Skeletal muscle tissue (tissue), 4 donors: ENCODE results near the gene SERINC4. TPM values are rescaled to one million over a fixed set of nuclear protein-coding genes. Genes with fewer than 3 reads are reported as not detected.
A peak's percentile ranks its signal among the peaks of the same experiment; 100 is the strongest.

Experiments
- H3K27ac ChIP-seq: one replicate; pipeline ENCODE4 v1.7.0; 2013; ENCODE audit warnings: mild to moderate bottlenecking, low read depth, low read length, inconsistent platforms
- H3K27me3 ChIP-seq, 3 donors: one replicate each; pipeline ENCODE4 v1.7.0; 2013; ENCODE audit warnings: low read length in 3 of 3; ENCODE audit not compliant: control insufficient read depth in 3 of 3, insufficient read depth in 3 of 3
- H3K36me3 ChIP-seq, 3 donors: one replicate each; pipeline ENCODE4 v1.7.0; 2013; ENCODE audit warnings: low read length in 3 of 3; ENCODE audit not compliant: control insufficient read depth in 3 of 3, insufficient read depth in 3 of 3
- H3K4me1 ChIP-seq, 3 donors: one replicate each; pipeline ENCODE4 v1.7.0; 2013; ENCODE audit warnings: low read length in 3 of 3, mild to moderate bottlenecking in 3 of 3; ENCODE audit not compliant: control insufficient read depth in 3 of 3, insufficient read depth in 3 of 3
- H3K4me3 ChIP-seq, 3 donors: one replicate each; pipeline ENCODE4 v1.7.0; 2013; ENCODE audit warnings: low read length in 3 of 3
- H3K9ac ChIP-seq, 3 donors: one replicate each; pipeline ENCODE4 v1.7.0; 2013; ENCODE audit warnings: low read length in 3 of 3, mild to moderate bottlenecking in 3 of 3, moderate library complexity in 2 of 3, low read depth in 1 of 3
- H3K9me3 ChIP-seq, 3 donors: one replicate each; pipeline ENCODE4 v1.7.0; 2013; ENCODE audit warnings: low read length in 3 of 3; ENCODE audit not compliant: control insufficient read depth in 3 of 3
- total RNA-seq: library from RNA; depleted of rRNA; stranded (reverse); fragments of >200 nt; gene quantifications from one replicate; pipeline ENCODE4 v1.2.3, GENCODE V29; 2014
- donor health status: Osteomylitis.

The SERINC4 gene
- total RNA-seq, 1 donor from 2014 or later = under 0.01 TPM

DNA sequence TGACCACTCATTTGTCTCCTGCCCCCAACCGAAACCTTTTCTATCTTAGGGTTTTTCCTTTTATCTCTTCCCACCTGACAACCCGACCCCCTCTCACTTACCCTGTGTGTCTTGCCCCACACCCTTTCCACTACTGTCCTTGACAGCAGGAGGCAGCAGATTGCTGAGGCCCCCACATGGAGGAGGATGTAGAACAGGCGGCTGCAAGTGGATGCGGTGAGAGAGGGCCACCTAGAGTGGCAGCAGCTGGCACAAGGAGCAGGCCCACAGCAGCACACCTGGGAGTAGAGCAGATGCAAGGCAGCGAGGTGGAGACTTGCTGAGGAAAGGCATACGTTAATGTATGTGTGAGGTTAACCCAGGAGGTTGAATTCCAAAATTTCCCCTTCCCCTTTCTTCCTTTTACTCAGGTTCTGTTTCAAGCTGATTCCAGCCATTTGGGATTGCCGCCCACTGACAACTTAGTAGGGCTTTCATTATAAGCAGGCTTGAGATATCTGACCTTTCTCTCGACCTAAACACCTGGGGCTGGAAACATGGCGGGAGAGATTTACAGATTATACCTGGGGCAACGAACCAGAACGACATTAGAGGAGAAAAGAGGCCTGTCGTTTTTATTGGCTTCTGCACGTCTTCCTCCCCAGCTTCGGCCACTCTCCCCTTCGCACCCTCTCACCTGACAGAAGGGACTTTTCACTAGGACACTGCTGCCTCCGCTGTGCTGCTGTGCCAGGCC, 643 bp downstream of the SERINC4 start:
- peaks cover 48 to 59% (median 53%) of the 10 kb centered on the region in 3 donors for H3K4me1 ChIP-seq
- H3K36me3 ChIP-seq = peaks cover 45 to 57% (median 55%) of the 10 kb centered on the region in 3 donors
- peak overlapping the region; percentile 93 to 99 (median 98) for H3K4me3 ChIP-seq

GRCh38 chr15:43796566-43796965, 3.5 kb downstream of the SERINC4 start:
- peaks cover 59 to 75% (median 67%) of the 10 kb centered on the region in 3 donors for H3K4me1 ChIP-seq
- H3K27ac ChIP-seq = no peak overlapping the region
- no peak overlapping the region for H3K4me3 ChIP-seq
- H3K9me3 ChIP-seq = no peaks in the 10 kb centered on the region
- H3K36me3 ChIP-seq = peaks cover 40 to 56% (median 55%) of the 10 kb centered on the region in 3 donors
- peak overlapping the region in 1 of 3 donors; percentile 63 for H3K9ac ChIP-seq
- H3K27me3 ChIP-seq = no peaks in the 10 kb centered on the region

More for the DNA sequence above, 643 bp downstream of the SERINC4 start:
- H3K27me3 ChIP-seq = no peaks in the 10 kb centered on the region
- H3K9ac ChIP-seq = peak overlapping the region in 2 of 3 donors; percentile 75 to 97
- peak overlapping the region; percentile 90 for H3K27ac ChIP-seq
- H3K9me3 ChIP-seq = no peaks in the 10 kb centered on the region

- H3K27ac ChIP-seq = no peak overlapping the region
- H3K36me3 ChIP-seq = peaks cover 38 to 56% (median 53%) of the 10 kb centered on the region in 3 donors
- peaks cover 54 to 76% (median 63%) of the 10 kb centered on the region in 3 donors for H3K4me1 ChIP-seq
Observed at GRCh38 chr15:43795997-43796396, 4.0 kb downstream of the SERINC4 start.

GRCh38 chr15:43795197-43795596, 4.8 kb downstream of the SERINC4 start:
- Histone ChIP-seq H3K27ac (peak overlapping the region; percentile 99), H3K4me1 (peaks cover 51 to 74% (median 59%) of the 10 kb centered on the region in 3 donors), H3K9ac (no peak overlapping the region), H3K27me3 (no peaks in the 10 kb centered on the region), H3K36me3 (peaks cover 38 to 56% (median 53%) of the 10 kb centered on the region in 3 donors), H3K9me3 (no peaks in the 10 kb centered on the region), H3K4me3 (peak overlapping the region in 2 of 3 donors; percentile 8 to 35)

More at GRCh38 chr15:43795997-43796396, 4.0 kb downstream of the SERINC4 start:
- no peak overlapping the region for H3K9ac ChIP-seq
- H3K27me3 ChIP-seq = no peaks in the 10 kb centered on the region
- H3K9me3 ChIP-seq = no peaks in the 10 kb centered on the region
- peak overlapping the region in 1 of 3 donors; percentile 5 for H3K4me3 ChIP-seq

DNA sequence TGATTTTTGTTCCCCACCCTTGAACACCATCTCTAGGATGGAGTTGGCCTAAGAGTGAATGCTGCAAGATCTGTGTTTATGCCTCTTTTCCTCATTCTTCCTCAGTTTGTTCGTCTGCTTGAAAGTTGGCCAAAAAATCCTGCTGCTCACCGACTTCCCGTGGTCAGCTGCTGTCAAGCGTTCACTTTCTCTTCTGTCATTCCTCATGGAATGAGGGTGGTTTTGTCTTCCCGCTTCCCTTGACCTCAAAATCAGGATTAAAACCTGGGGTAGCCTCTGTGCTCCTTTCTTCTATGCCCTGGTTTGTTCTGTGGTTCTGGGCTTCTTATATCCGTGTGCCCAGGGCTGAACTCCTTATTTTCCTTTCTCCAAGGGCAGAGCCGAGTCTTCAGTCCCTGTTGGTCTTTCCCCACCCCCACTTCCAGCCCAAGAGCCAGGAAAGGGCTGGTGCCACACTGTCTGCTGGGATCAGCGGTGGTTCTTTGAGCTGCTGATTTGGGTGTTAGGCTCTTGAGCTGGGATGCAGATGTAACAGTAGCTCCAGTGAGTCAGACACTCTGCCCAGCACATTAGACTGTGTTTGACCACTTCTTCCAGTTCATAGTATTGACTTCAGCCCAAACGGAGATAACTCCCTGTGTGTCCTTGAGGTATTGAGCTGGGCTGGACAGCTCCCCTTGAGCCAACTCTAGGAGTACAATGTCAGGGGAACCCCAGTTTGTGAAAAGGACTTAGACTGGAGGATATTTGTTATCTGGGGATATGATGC, 5.6 kb downstream of the SERINC4 start:
- peak overlapping the region in 2 of 3 donors; percentile 93 to 100 for H3K4me3 ChIP-seq
- no peaks in the 10 kb centered on the region for H3K9me3 ChIP-seq
- H3K36me3 ChIP-seq = peaks cover 37 to 50% (median 47%) of the 10 kb centered on the region in 3 donors
- peak overlapping the region; percentile 99 for H3K27ac ChIP-seq
- no peaks in the 10 kb centered on the region for H3K27me3 ChIP-seq
- peak overlapping the region; percentile 22 to 100 (median 100) for H3K9ac ChIP-seq
- H3K4me1 ChIP-seq = peaks cover 45 to 67% (median 52%) of the 10 kb centered on the region in 3 donors

DNA sequence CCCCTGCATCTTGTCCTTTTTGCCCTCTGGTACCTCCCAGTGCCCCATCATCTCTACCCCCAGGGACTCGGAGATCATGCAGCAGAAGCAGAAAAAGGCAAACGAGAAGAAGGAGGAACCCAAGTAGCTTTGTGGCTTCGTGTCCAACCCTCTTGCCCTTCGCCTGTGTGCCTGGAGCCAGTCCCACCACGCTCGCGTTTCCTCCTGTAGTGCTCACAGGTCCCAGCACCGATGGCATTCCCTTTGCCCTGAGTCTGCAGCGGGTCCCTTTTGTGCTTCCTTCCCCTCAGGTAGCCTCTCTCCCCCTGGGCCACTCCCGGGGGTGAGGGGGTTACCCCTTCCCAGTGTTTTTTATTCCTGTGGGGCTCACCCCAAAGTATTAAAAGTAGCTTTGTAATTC, 6.4 kb downstream of the SERINC4 start:
- H3K27ac ChIP-seq = peak overlapping the region; percentile 99
- H3K9ac ChIP-seq = peak overlapping the region; percentile 100
- H3K4me1 ChIP-seq = peaks cover 45 to 59% (median 45%) of the 10 kb centered on the region in 3 donors
- H3K36me3 ChIP-seq = peaks cover 29 to 43% (median 40%) of the 10 kb centered on the region in 3 donors
- peak overlapping the region; percentile 90 to 100 (median 93) for H3K4me3 ChIP-seq
- no peaks in the 10 kb centered on the region for H3K9me3 ChIP-seq
- H3K27me3 ChIP-seq = no peaks in the 10 kb centered on the region

- Histone ChIP-seq H3K36me3 (peaks cover 29 to 43% (median 38%) of the 10 kb centered on the region in 3 donors), H3K4me3 (peak overlapping the region; percentile 90 to 100 (median 93)), H3K27ac (peak overlapping the region; percentile 99), H3K27me3 (no peaks in the 10 kb centered on the region), H3K9ac (peak overlapping the region; percentile 100), H3K4me1 (peaks cover 40 to 53% (median 41%) of the 10 kb centered on the region in 3 donors), H3K9me3 (no peaks in the 10 kb centered on the region)
Observed at GRCh38 chr15:43792761-43793476, 7.1 kb downstream of the SERINC4 start.

GRCh38 chr15:43791993-43792760, 7.8 kb downstream of the SERINC4 start, which contains the start of gene SERF2:
TSS of gene SERF2 (plus strand) at chr15:43792320. CDS start at chr15:43792377, 57 bp downstream.
- Histone ChIP-seq H3K36me3 (peaks cover 29 to 41% (median 38%) of the 10 kb centered on the region in 3 donors), H3K9ac (peak within 1 kb of the TSS; percentile 100), H3K4me3 (peak within 1 kb of the TSS; percentile 90 to 100 (median 93)), H3K27me3 (no peaks in the 10 kb centered on the region), H3K4me1 (peaks cover 36 to 48% (median 41%) of the 10 kb centered on the region in 3 donors), H3K9me3 (no peaks in the 10 kb centered on the region), H3K27ac (peak within 1 kb of the TSS; percentile 99)

DNA sequence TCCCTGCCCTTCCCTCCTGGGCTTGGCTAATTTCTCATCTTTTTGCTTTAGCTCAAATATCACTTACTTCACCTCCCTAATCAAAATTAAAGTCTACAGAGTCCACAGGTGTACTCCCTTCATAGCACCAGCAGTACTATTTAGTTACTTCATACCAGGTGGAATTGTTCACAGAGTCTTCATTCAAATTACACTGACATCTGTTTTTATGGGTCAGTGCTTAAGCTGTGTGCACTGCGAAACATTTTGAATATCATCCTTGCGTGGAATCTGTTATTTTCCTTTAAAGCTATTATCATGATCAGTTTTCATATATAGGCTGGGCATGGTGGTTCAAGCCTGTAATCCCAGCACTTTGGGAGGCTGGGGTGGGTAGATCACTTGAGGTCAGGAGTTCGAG, 10.6 kb downstream of the SERINC4 start:
- Histone ChIP-seq H3K9ac (no peak overlapping the region), H3K4me3 (no peak overlapping the region), H3K36me3 (peaks cover 2 to 18% (median 12%) of the 10 kb centered on the region in 3 donors)

More for the DNA sequence above, 10.6 kb downstream of the SERINC4 start:
- Histone ChIP-seq H3K9me3 (no peaks in the 10 kb centered on the region), H3K27me3 (no peaks in the 10 kb centered on the region), H3K4me1 (peaks cover 13 to 21% (median 14%) of the 10 kb centered on the region in 3 donors), H3K27ac (no peak overlapping the region)
